IPS-15b (cell line): ENCODE results near the gene SNCG.
"Not testable (repeated sequence)": the region's sequence is repeated elsewhere in the genome, so short reads cannot be mapped to it uniquely, and the experiment has no call there.

Source experiments
- H3K27me3 ChIP-seq: one replicate; pipeline ENCODE4 v1.6.1; 2013; ENCODE audit warnings: low read length; ENCODE audit not compliant: control insufficient read depth, insufficient read depth
- H3K36me3 ChIP-seq: one replicate; pipeline ENCODE4 v1.6.1; 2013; ENCODE audit warnings: low read length; ENCODE audit not compliant: control insufficient read depth, insufficient read depth
- H3K4me1 ChIP-seq: one replicate; pipeline ENCODE4 v1.6.1; 2013; ENCODE audit warnings: mild to moderate bottlenecking, low read length; ENCODE audit not compliant: control insufficient read depth, insufficient read depth
- H3K4me3 ChIP-seq: one replicate; pipeline ENCODE4 v1.5.1; 2013; ENCODE audit warnings: low read depth, low read length
- H3K9ac ChIP-seq: one replicate; pipeline ENCODE4 v1.6.1; 2013; ENCODE audit warnings: low read depth, mild to moderate bottlenecking, low read length
- H3K9me3 ChIP-seq: one replicate; pipeline ENCODE4 v1.6.1; 2013; ENCODE audit warnings: mild to moderate bottlenecking, low read length; ENCODE audit not compliant: control insufficient read depth, insufficient read depth

Gene SNCG

GRCh38 chr10:86958116-86958900, at the start of gene SNCG:
Gene SNCG (plus strand): TSS chr10:86958599. CDS start chr10:86958698, 99 bp downstream.
- H3K9ac ChIP-seq, result no peak within 1 kb of the TSS
- no peaks in the 10 kb centered on the region for H3K9me3 ChIP-seq
- H3K4me1 ChIP-seq, result peaks cover 29% of the 10 kb centered on the region
- no peaks in the 10 kb centered on the region for H3K36me3 ChIP-seq
- no peak within 1 kb of the TSS for H3K4me3 ChIP-seq
- no peaks in the 10 kb centered on the region for H3K27me3 ChIP-seq

GRCh38 chr10:86914734-86915133, 43.7 kb upstream of the SNCG start:
- H3K36me3 ChIP-seq, result peaks cover 27% of the 10 kb centered on the region
- no peaks in the 10 kb centered on the region for H3K27me3 ChIP-seq
- no peak overlapping the region for H3K4me3 ChIP-seq
- no peaks in the 10 kb centered on the region for H3K4me1 ChIP-seq
- no peak overlapping the region for H3K9ac ChIP-seq
- H3K9me3 ChIP-seq, result no peaks in the 10 kb centered on the region

- Histone ChIP-seq H3K4me1 (no peaks in the 10 kb centered on the region), H3K36me3 (peaks cover 42% of the 10 kb centered on the region), H3K4me3 (no peak overlapping the region), H3K9me3 (no peaks in the 10 kb centered on the region), H3K27me3 (no peaks in the 10 kb centered on the region), H3K9ac (no peak overlapping the region)
Observed at GRCh38 chr10:86918022-86918471, 40.4 kb upstream of the SNCG start.

GRCh38 chr10:86922553-86922961, 35.8 kb upstream of the SNCG start:
- Histone ChIP-seq H3K36me3 (peaks cover 28% of the 10 kb centered on the region), H3K4me3 (no peak overlapping the region), H3K9ac (no peak overlapping the region), H3K27me3 (no peaks in the 10 kb centered on the region), H3K4me1 (no peaks in the 10 kb centered on the region), H3K9me3 (no peaks in the 10 kb centered on the region)

GRCh38 chr10:86929468-86930380, 28.7 kb upstream of the SNCG start:
- H3K4me3 ChIP-seq, result no peak overlapping the region
- H3K36me3 ChIP-seq, result peaks cover 15% of the 10 kb centered on the region
- no peaks in the 10 kb centered on the region for H3K4me1 ChIP-seq
- H3K9ac ChIP-seq, result no peak overlapping the region
- no peaks in the 10 kb centered on the region for H3K9me3 ChIP-seq
- H3K27me3 ChIP-seq, result no peaks in the 10 kb centered on the region

- no peaks in the 10 kb centered on the region for H3K27me3 ChIP-seq
- H3K36me3 ChIP-seq, result peaks cover 15% of the 10 kb centered on the region
- no peak overlapping the region for H3K9ac ChIP-seq
- H3K9me3 ChIP-seq, result no peaks in the 10 kb centered on the region
- no peaks in the 10 kb centered on the region for H3K4me1 ChIP-seq
- no peak overlapping the region for H3K4me3 ChIP-seq
Observed at GRCh38 chr10:86931872-86932271, 26.5 kb upstream of the SNCG start.

- Histone ChIP-seq H3K9me3 (no peaks in the 10 kb centered on the region), H3K4me3 (no peak overlapping the region), H3K9ac (no peak overlapping the region), H3K27me3 (no peaks in the 10 kb centered on the region), H3K36me3 (peaks cover 15% of the 10 kb centered on the region), H3K4me1 (no peaks in the 10 kb centered on the region)
Observed at GRCh38 chr10:86932674-86933073, 25.7 kb upstream of the SNCG start.

GRCh38 chr10:86934162-86934711, 24.2 kb upstream of the SNCG start:
- H3K4me1 ChIP-seq, result not testable (repeated sequence)
- peaks cover 12% of the 10 kb centered on the region for H3K36me3 ChIP-seq

GRCh38 chr10:86936661-86937501, 21.5 kb upstream of the SNCG start:
- no peaks in the 10 kb centered on the region for H3K9me3 ChIP-seq
- no peak overlapping the region for H3K4me3 ChIP-seq
- H3K9ac ChIP-seq, result no peak overlapping the region
- no peaks in the 10 kb centered on the region for H3K27me3 ChIP-seq
- no peaks in the 10 kb centered on the region for H3K4me1 ChIP-seq
- no peaks in the 10 kb centered on the region for H3K36me3 ChIP-seq

More at GRCh38 chr10:86934162-86934711, 24.2 kb upstream of the SNCG start:
- not testable (repeated sequence) for H3K4me3 ChIP-seq, H3K9ac ChIP-seq, H3K9me3 ChIP-seq, H3K27me3 ChIP-seq

GRCh38 chr10:86937502-86938154, 20.8 kb upstream of the SNCG start:
- no peaks in the 10 kb centered on the region for H3K4me1 ChIP-seq
- H3K4me3 ChIP-seq, result no peak overlapping the region
- H3K9ac ChIP-seq, result no peak overlapping the region

More at GRCh38 chr10:86937502-86938154, 20.8 kb upstream of the SNCG start:
- Histone ChIP-seq H3K9me3 (no peaks in the 10 kb centered on the region), H3K27me3 (no peaks in the 10 kb centered on the region), H3K36me3 (no peaks in the 10 kb centered on the region)
